SJSA1 (cell line): ENCODE results near the gene SPTBN5. TPM values are rescaled to one million over a fixed set of nuclear protein-coding genes. Genes with fewer than 3 reads are reported as not detected.

Source experiments
- DNase-seq, 2 experiments: peaks; one replicate each; pipeline ENCODE4 v3.0.0-alpha.2; 2015 to 2020; ENCODE audit warnings: low spot score in 2 of 2, low read depth in 1 of 2
- H3K27ac ChIP-seq: fragments of 250-450 bp; sonication (Bioruptor Pico); 2 replicates; pipeline ENCODE4 v1.5.1; 2020; ENCODE audit warnings: mild to moderate bottlenecking, moderate library complexity
- H3K27me3 ChIP-seq: fragments of 250-450 bp; sonication (Bioruptor Pico); replicated peaks from 2 replicates; pipeline ENCODE4 v1.5.1; 2020; ENCODE audit warnings: mild to moderate bottlenecking, moderate library complexity
- H3K36me3 ChIP-seq: fragments of 250-450 bp; sonication (Bioruptor Pico); 2 replicates; pipeline ENCODE4 v1.5.1; 2020; ENCODE audit warnings: mild to moderate bottlenecking
- H3K4me1 ChIP-seq: fragments of 250-450 bp; sonication (Bioruptor Pico); replicated peaks from 2 replicates; pipeline ENCODE4 v1.6.1; 2021; ENCODE audit warnings: mild to moderate bottlenecking
- H3K4me3 ChIP-seq: fragments of 250-450 bp; sonication (Bioruptor Pico); 2 replicates; pipeline ENCODE4 v1.5.1; 2020; ENCODE audit warnings: mild to moderate bottlenecking
- H3K9me3 ChIP-seq: fragments of 250-450 bp; sonication (Bioruptor Pico); replicated peaks from 2 replicates; pipeline ENCODE4 v1.5.1; 2020; ENCODE audit warnings: mild to moderate bottlenecking
- total RNA-seq: library from RNA; depleted of rRNA; stranded (reverse); fragments of >200 nt; shearing (Covaris generic); gene quantifications from 2 replicates; pipeline ENCODE4 v1.2.3, GENCODE V29; 2014

The SPTBN5 gene
- total RNA-seq, 1 experiment from 2014 or later, result 0.34 TPM

- no peaks in the 10 kb centered on the region for H3K27me3 ChIP-seq
- no peaks in the 10 kb centered on the region for H3K9me3 ChIP-seq
- no peaks in the 10 kb centered on the region for H3K36me3 ChIP-seq
- no peak overlapping the region for H3K27ac ChIP-seq
- no peak overlapping the region for H3K4me3 ChIP-seq
- no peaks in the 10 kb centered on the region for H3K4me1 ChIP-seq
- no peak for DNase-seq
Observed at GRCh38 chr15:41881920-41882688, 11.7 kb downstream of the SPTBN5 start.

- H3K9me3 ChIP-seq, result no peaks in the 10 kb centered on the region
- no peak for DNase-seq
- no peak overlapping the region for H3K4me3 ChIP-seq
Observed at GRCh38 chr15:41881550-41881919, 12.3 kb downstream of the SPTBN5 start.

DNA sequence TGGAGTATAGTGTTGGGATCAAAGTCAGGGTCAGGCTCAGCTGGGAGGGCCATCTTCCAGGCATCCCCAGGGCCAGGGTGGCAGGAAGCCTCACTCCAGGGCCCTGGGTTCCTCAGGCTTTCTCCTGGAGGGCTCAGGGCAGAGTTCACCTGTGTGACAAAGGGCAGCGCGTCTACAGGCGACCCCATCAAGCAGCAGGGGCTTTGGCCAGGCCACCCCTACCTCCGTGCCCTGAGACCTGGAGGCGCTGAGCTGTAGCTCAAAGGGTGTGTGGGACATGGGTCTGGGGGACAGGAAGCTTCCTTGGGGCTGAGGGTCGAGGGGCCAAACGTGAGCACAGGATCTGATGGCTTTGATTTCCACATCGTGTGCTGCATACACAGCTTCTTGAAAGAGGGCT lies 12.8 kb downstream of the SPTBN5 start:
- Histone ChIP-seq H3K9me3 (no peaks in the 10 kb centered on the region), H3K4me1 (no peaks in the 10 kb centered on the region), H3K36me3 (no peaks in the 10 kb centered on the region), H3K27ac (no peak overlapping the region), H3K4me3 (no peak overlapping the region), H3K27me3 (no peaks in the 10 kb centered on the region)
- no peak for DNase-seq

More at GRCh38 chr15:41881550-41881919, 12.3 kb downstream of the SPTBN5 start:
- Histone ChIP-seq H3K4me1 (no peaks in the 10 kb centered on the region), H3K27ac (no peak overlapping the region), H3K27me3 (no peaks in the 10 kb centered on the region), H3K36me3 (no peaks in the 10 kb centered on the region)

DNA sequence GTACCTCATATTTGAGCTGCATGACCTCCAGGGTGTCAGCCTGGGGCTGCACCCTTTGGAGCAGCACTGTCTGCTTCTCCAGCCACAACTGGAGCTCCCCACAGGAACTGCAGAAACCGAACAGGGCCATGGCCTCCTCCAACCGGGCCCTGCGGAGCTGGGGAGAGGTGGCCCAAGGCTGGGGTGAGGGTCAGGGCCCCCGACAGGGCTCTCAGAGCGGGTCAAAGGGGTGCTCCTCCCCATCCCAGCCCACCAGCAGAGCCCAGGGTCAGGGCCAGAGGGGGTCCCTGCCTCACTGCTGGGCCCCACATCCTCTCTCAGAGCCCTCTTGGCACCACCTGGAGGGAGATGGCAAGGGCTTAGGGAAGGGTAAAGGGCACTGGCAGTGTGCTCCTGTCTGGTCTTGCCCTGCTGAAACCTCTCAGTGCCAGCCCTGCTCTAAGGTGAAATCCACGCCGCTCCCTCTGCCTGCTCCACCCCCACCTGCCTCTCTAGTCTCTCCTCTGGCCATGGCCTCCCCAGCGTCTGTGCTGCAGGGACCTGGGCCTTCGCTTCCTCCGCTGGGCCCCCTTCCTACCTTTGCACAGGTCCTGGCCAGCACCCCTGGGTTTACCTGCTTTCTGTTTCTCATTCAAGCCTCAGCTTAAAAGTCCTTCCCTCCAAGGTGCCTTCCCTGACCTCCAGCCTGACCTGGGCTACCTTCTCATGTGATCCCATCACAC lies 13.5 kb downstream of the SPTBN5 start:
- H3K9me3 ChIP-seq, result no peaks in the 10 kb centered on the region
- DNase-seq, result no peak
- H3K4me3 ChIP-seq, result no peak overlapping the region
- no peaks in the 10 kb centered on the region for H3K27me3 ChIP-seq
- no peaks in the 10 kb centered on the region for H3K36me3 ChIP-seq
- H3K4me1 ChIP-seq, result no peaks in the 10 kb centered on the region
- no peak overlapping the region for H3K27ac ChIP-seq

DNA sequence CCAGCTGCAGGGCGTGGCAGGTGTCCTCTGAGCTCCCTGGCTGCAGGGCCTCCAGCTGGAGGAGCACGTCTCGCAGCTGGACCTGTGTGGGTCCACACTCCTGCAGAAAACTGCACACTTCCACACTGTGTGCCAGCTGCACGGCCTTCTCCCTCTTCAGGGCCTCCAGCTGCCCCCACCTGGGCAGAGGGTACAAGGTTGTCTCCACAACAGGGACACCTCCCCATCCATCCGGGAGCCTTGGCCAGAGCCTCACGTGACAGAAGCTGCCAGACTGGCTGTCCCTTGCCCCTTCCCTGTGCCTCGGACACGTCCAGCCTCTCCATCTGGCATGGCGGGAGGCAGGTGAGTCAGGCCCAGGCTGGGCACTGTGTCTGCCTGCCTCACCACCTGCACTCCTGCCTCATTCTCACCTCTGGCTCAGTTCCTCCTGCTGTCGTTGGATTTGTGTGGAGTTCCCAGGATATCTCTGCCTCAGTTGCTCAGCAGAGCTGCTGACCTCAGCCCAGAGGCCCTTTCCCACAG lies 14.5 kb downstream of the SPTBN5 start:
- H3K27ac ChIP-seq, result no peak overlapping the region
- H3K9me3 ChIP-seq, result no peaks in the 10 kb centered on the region
- no peak overlapping the region for H3K4me3 ChIP-seq
- H3K27me3 ChIP-seq, result no peaks in the 10 kb centered on the region
- H3K36me3 ChIP-seq, result no peaks in the 10 kb centered on the region
- no peaks in the 10 kb centered on the region for H3K4me1 ChIP-seq
- DNase-seq, result no peak

DNA sequence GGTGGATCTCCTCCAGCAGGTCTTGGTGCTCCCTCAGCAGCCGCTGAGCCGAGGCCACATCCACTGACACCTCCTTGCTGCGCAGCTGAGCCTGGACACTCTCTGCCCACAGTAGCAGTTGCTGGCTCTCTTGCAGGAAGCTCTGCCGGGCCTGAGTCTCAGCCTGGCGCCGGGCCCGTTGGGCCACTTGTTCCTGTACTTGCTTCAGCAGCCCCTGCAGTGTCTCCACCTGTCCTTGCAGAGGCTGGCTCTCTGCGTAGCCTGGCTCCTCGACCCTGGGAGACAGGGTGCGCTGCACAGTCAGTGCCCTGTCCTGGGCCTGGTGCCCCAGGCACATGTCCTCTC lies 15.5 kb downstream of the SPTBN5 start:
- H3K4me1 ChIP-seq, result no peaks in the 10 kb centered on the region
- no peaks in the 10 kb centered on the region for H3K36me3 ChIP-seq
- no peak overlapping the region for H3K4me3 ChIP-seq
- DNase-seq, result no peak
- H3K27ac ChIP-seq, result no peak overlapping the region
- H3K9me3 ChIP-seq, result no peaks in the 10 kb centered on the region
- no peaks in the 10 kb centered on the region for H3K27me3 ChIP-seq

- Histone ChIP-seq H3K4me1 (no peaks in the 10 kb centered on the region), H3K27ac (no peak overlapping the region), H3K9me3 (no peaks in the 10 kb centered on the region), H3K36me3 (no peaks in the 10 kb centered on the region), H3K27me3 (no peaks in the 10 kb centered on the region), H3K4me3 (no peak overlapping the region)
- no peak for DNase-seq
Observed at GRCh38 chr15:41877631-41878354, 16.1 kb downstream of the SPTBN5 start.

- no peaks in the 10 kb centered on the region for H3K4me1 ChIP-seq
- no peaks in the 10 kb centered on the region for H3K27me3 ChIP-seq
- no peaks in the 10 kb centered on the region for H3K36me3 ChIP-seq
- DNase-seq, result no peak
- H3K9me3 ChIP-seq, result no peaks in the 10 kb centered on the region
- H3K4me3 ChIP-seq, result no peak overlapping the region
- no peak overlapping the region for H3K27ac ChIP-seq
Observed at GRCh38 chr15:41876689-41877088, 17.2 kb downstream of the SPTBN5 start.

DNA sequence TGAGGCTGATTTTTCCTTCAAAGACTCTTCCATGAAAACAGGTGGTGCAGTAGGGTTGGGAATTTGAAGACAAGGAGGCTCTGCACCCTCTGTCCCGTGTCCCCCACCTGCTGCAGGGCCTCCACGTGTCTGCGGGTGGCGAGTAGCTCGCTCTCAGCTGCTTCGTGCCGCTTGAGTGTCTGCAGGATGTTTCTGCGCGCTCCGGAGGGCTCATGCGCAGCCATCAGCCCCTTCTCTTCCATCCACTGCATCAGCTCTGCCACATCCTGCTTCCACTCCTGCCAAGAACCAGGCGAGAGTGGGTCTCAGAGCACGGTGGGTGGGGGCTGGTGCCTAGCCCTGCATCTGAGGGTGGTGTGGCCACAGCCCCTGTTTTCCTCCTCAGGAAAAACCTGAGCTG lies 17.8 kb downstream of the SPTBN5 start:
- no peak overlapping the region for H3K27ac ChIP-seq
- H3K9me3 ChIP-seq, result no peaks in the 10 kb centered on the region
- H3K36me3 ChIP-seq, result no peaks in the 10 kb centered on the region
- no peaks in the 10 kb centered on the region for H3K27me3 ChIP-seq
- H3K4me3 ChIP-seq, result no peak overlapping the region
- no peak for DNase-seq
- H3K4me1 ChIP-seq, result no peaks in the 10 kb centered on the region

GRCh38 chr15:41874736-41875135 lies 19.1 kb downstream of the SPTBN5 start:
- Histone ChIP-seq H3K36me3 (no peaks in the 10 kb centered on the region), H3K27ac (no peak overlapping the region), H3K4me1 (no peaks in the 10 kb centered on the region), H3K27me3 (no peaks in the 10 kb centered on the region), H3K9me3 (no peaks in the 10 kb centered on the region), H3K4me3 (no peak overlapping the region)
- no peak for DNase-seq

GRCh38 chr15:41873711-41874110 lies 20.1 kb downstream of the SPTBN5 start:
- no peak for DNase-seq
- H3K27ac ChIP-seq, result no peak overlapping the region
- H3K4me3 ChIP-seq, result no peak overlapping the region
- H3K36me3 ChIP-seq, result no peaks in the 10 kb centered on the region
- no peaks in the 10 kb centered on the region for H3K27me3 ChIP-seq
- no peaks in the 10 kb centered on the region for H3K9me3 ChIP-seq
- H3K4me1 ChIP-seq, result no peaks in the 10 kb centered on the region

DNA sequence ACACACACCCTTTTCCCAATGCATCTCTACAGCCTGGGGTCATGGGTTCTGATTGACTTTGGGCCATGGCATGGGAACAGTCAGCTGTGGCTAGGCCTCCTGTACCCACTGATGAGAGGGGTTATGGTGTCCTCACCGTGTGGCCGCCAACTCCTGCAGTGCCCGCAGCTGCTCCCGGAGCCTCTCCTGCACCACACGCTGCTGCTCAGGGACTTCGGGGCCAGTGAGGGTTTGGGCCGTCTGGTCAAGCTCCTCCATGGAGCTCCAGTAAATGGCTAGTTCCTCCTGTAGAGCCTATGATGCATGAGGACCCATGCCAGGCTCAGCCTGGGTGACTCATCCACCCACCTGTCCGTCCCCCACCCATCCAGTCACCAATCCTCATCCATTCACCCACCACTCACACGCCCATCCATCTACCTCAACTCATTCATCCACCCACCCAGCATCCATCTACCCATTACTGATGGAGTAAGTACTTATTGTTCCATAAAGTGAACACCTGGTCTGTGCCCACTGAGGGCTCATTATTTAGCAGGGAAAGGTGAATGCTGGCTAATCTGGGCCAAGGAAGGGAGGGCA lies 21.6 kb downstream of the SPTBN5 start:
- no peak overlapping the region for H3K4me3 ChIP-seq
- DNase-seq, result no peak
- H3K27ac ChIP-seq, result no peak overlapping the region
- H3K4me1 ChIP-seq, result no peaks in the 10 kb centered on the region
- H3K36me3 ChIP-seq, result no peaks in the 10 kb centered on the region
- H3K9me3 ChIP-seq, result no peaks in the 10 kb centered on the region
- no peaks in the 10 kb centered on the region for H3K27me3 ChIP-seq

DNA sequence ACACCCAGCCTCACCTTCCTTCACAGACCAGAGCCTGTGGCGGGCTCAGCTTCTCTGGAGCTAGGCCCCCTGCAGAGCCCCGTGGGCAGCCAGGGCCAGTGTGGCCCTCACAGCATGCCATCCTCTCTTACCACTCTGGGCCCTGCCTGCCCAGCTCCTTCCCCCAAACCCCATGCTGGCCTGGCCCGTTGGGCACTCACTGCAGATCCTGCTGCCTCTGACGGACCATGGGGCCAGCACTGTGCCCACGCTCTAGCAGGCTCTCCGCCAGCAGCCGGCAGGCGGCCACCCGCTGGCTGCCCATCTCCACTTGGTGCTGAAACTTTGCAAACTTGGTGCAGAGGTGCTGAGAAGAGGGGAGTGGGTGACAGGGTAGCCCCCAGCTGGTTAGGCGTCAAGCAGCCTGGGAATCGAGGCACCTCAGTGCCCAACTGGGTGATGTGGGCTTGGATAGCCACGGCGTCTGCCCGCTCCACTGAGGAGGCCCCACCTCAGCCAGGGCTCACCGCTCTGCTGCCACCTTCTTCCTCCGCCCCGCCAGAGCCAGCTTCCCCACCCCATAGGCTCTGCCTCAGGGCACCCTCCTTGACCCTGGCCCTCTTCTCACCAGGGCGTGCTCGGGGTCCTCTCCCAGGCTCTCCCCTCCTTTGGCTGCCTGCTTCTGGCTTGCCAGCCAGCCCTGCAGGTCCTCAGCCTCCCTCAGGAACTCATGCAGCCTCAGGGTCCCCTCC lies 22.5 kb downstream of the SPTBN5 start:
- no peak for DNase-seq
- no peak overlapping the region for H3K4me3 ChIP-seq
- H3K36me3 ChIP-seq, result no peaks in the 10 kb centered on the region
- H3K27me3 ChIP-seq, result no peaks in the 10 kb centered on the region
- no peaks in the 10 kb centered on the region for H3K4me1 ChIP-seq
- H3K27ac ChIP-seq, result no peak overlapping the region
- H3K9me3 ChIP-seq, result no peaks in the 10 kb centered on the region
